GM12878 (cell line): Measurements from ENCODE around the gene OTUD4. TPM values are rescaled to one million over a fixed set of nuclear protein-coding genes. Genes with fewer than 3 reads are reported as not detected.

Experiments
- ATAC-seq: fragments of 200-7000 bp; cut with Tn5 transposase; 3 replicates; pipeline ENCODE4 v1.9.1; 2020; ENCODE audit warnings: mild to moderate bottlenecking, moderate library complexity
- BruUV-seq: library from RNA; stranded (reverse); fragments of 400-500 nt; replicated peaks from 2 replicates; lab custom pipeline; 2021; lab: Mats Ljungman, UMichigan
- CTCF ChIA-PET: fragments of 300-600 bp; sonication (Branson Sonifier 250); formaldehyde crosslinking; extraction: SDS; loops from one replicate; lab custom pipeline; 2021; ENCODE audit warnings: inconsistent platforms; lab: Yijun Ruan, JAX
- POLR2A ChIA-PET: fragments of 350-600 bp; formaldehyde crosslinking; extraction: SDS; loops from one replicate; lab custom pipeline; 2021; ENCODE audit warnings: inconsistent platforms; lab: Charles Lee
- RAD21 ChIA-PET: fragments of 300-600 bp; sonication (Branson Sonifier 250); formaldehyde crosslinking; loops from one replicate; lab custom pipeline; 2023; ENCODE audit warnings: antibody characterized with exemption; ENCODE audit not compliant: unreplicated experiment; lab: Charles Lee
- SMC1A ChIA-PET: fragments of 300-600 bp; sonication (Branson Sonifier 250); formaldehyde crosslinking; loops from one replicate; lab custom pipeline; 2023; ENCODE audit not compliant: unreplicated experiment, uncharacterized antibody; lab: Charles Lee
- DNase-seq: peaks from one replicate; pipeline ENCODE4 v3.0.0-alpha.2; 2011; ENCODE audit warnings: low read depth, low spot score
- FAIRE-seq: peaks from 3 replicates; lab custom pipeline; 2011; peaks lifted over from hg19 to GRCh38; lab: Jason Lieb, UNC
- H2AFZ ChIP-seq: 2 replicates; pipeline ENCODE4 v1.6.0; 2011; ENCODE audit warnings: low read depth, low read length, control low read depth; ENCODE audit not compliant: control insufficient read depth
- H3K27ac ChIP-seq: 2 replicates; pipeline ENCODE4 v1.5.1; 2011; ENCODE audit warnings: control low read depth; ENCODE audit not compliant: control insufficient read depth, insufficient read depth
- H3K27me3 ChIP-seq, 2 experiments: replicated peaks in 1 of 2; 2 replicates each; pipeline versions ENCODE4 v1.6.0 to v1.6.1; 2011; ENCODE audit warnings: low read length in 1 of 2; ENCODE audit not compliant: control insufficient read depth in 2 of 2, insufficient read depth in 2 of 2
- H3K36me3 ChIP-seq, 2 experiments: 2 replicates each; pipeline ENCODE4 v1.5.1; 2011; ENCODE audit warnings: low read length in 1 of 2; ENCODE audit not compliant: control insufficient read depth in 2 of 2, insufficient read depth in 2 of 2
- H3K4me1 ChIP-seq: 2 replicates; pipeline ENCODE4 v1.6.1; 2011; ENCODE audit warnings: mild to moderate bottlenecking, low read length, moderate library complexity, mixed read lengths; ENCODE audit not compliant: control insufficient read depth, insufficient read depth
- H3K4me2 ChIP-seq: 2 replicates; pipeline ENCODE4 v1.6.0; 2011; ENCODE audit warnings: control low read depth; ENCODE audit not compliant: control insufficient read depth, insufficient read depth
- H3K4me3 ChIP-seq: fragments of 200-600 bp; sonication (generic); 2 replicates; pipeline ENCODE4 v1.5.1; 2016
- H3K79me2 ChIP-seq: 2 replicates; pipeline ENCODE4 v1.6.0; 2011; ENCODE audit warnings: low read length; ENCODE audit not compliant: control insufficient read depth, insufficient read depth
- H3K9ac ChIP-seq: 2 replicates; pipeline ENCODE4 v1.8.0; 2011; ENCODE audit warnings: low read length, control low read depth, mixed read lengths; ENCODE audit not compliant: control insufficient read depth, insufficient read depth
- H3K9me3 ChIP-seq: replicated peaks from 3 replicates; pipeline ENCODE4 v1.5.1; 2011; ENCODE audit warnings: mild to moderate bottlenecking, low read length; ENCODE audit not compliant: control insufficient read depth, insufficient read depth
- H4K20me1 ChIP-seq: 2 replicates; pipeline ENCODE4 v1.6.0; 2011; ENCODE audit not compliant: control insufficient read depth, insufficient read depth
- E2F8 ChIP-seq: fragments of 450-650 bp; IDR thresholded peaks from 2 replicates; pipeline ENCODE4 v1.6.1; 2018; ENCODE audit warnings: mild to moderate bottlenecking, low read depth, moderate library complexity; ENCODE audit not compliant: partially characterized antibody
- ETV6 ChIP-seq, 2 experiments: fragments of 450-650 bp in 1 of 2; IDR thresholded peaks in 1 of 2; conservative IDR thresholded peaks in 1 of 2; 2 replicates each; pipeline ENCODE4 v1.6.1; 2014; ENCODE audit warnings: antibody characterized with exemption in 1 of 2, borderline replicate concordance in 1 of 2, low read depth in 1 of 2, mild to moderate bottlenecking in 1 of 2, moderate library complexity in 1 of 2
- HCFC1 ChIP-seq: fragments of 150-350 bp; IDR thresholded peaks from 2 replicates; pipeline ENCODE4 v1.6.1; 2014; ENCODE audit warnings: low read length
- PKNOX1 ChIP-seq: fragments of 450-650 bp; IDR thresholded peaks from 2 replicates; pipeline ENCODE4 v1.6.1; 2016; ENCODE audit warnings: mild to moderate bottlenecking
- POU2F2 ChIP-seq: IDR thresholded peaks from 3 replicates; pipeline ENCODE4 v1.6.1; 2011; ENCODE audit warnings: low read depth, mild to moderate bottlenecking, low read length, borderline replicate concordance
- ZBTB33 ChIP-seq: fragments of 450-650 bp; IDR thresholded peaks from 2 replicates; pipeline ENCODE4 v1.6.1; 2017; ENCODE audit warnings: mild to moderate bottlenecking
- ZNF24 ChIP-seq: fragments of 450-650 bp; IDR thresholded peaks from 2 replicates; pipeline ENCODE4 v1.6.1; 2017; ENCODE audit warnings: antibody characterized with exemption, mild to moderate bottlenecking
- WGBS: methylation state at CpG from one replicate; pipeline ENCODE4 v1.1.6; 2016; ENCODE audit warnings: low lambda C conversion rate; ENCODE audit not compliant: insufficient replicate concordance, insufficient coverage; ENCODE audit errors: missing lambda C conversion rate; 5-methylcytosine and 5-hydroxymethylcytosine counted together
- in situ Hi-C: fragments of 300-500 bp; cut with MboI; formaldehyde crosslinking; loops from 9 replicates; pipeline ENCODE4 v1.14.3; 2018; ENCODE audit warnings: mixed read lengths
- intact Hi-C: fragments of 100-400 bp; cut with micrococcal nuclease; formaldehyde crosslinking; loops from one replicate; pipeline ENCODE4 v1.14.2; 2022; ENCODE audit not compliant: unreplicated experiment
- polyA plus RNA-seq, 11 experiments: library from polyadenylated mRNA; depleted of rRNA in 4 of 11; unstranded in 6 of 11; stranded (reverse) in 5 of 11; fragments of >200 nt; fragmentation: Nextera tagmentation in 4 of 11; fragmentation: Illumina TruSeq in 1 of 11; extraction: Ambion mirVana in 4 of 11; extraction: Trizol in 1 of 11; gene quantifications; 1 replicate in 1 of 11; 2 replicates in 10 of 11; pipeline versions ENCODE4 v1.2.1 to v1.2.3, GENCODE V29; 2011 to 2016; ENCODE audit warnings: inconsistent platforms in 2 of 11, missing spikeins in 2 of 11, low read depth in 1 of 11
- total RNA-seq, 4 experiments: library from RNA; depleted of rRNA in 3 of 4; stranded (reverse); fragments of >200 nt in 3 of 4; fragmentation: Illumina TruSeq in 1 of 4; extraction: Trizol in 1 of 4; gene quantifications; 2 replicates each; pipeline versions ENCODE4 v1.2.1 to v1.2.3, GENCODE V29; 2013 to 2021
- TF ChIP-seq, protein P1 (sequence below): IDR thresholded peaks from 2 replicates; pipeline ENCODE4 v1.6.1; 2012; ENCODE audit warnings: low read depth, low read length, improper control_type of control experiment
- TF ChIP-seq, protein P2 (sequence below): fragments of 450-650 bp; IDR thresholded peaks from 2 replicates; pipeline ENCODE4 v1.6.1; 2016; ENCODE audit warnings: mild to moderate bottlenecking

Gene OTUD4
- total and polyA plus RNA-seq, 10 of the 15 experiments (the other 5 are each of a cell fraction or from before 2014, with no cell fraction given) = 2.2 to 26.3 (median 14.2) TPM

GRCh38 chr4:145179281-145179860 lies 1.0 kb downstream of the OTUD4 start:
- DNase-seq (peak; percentile 65), ATAC-seq (peak; percentile 69), FAIRE-seq (peak; percentile 44)
- ChIA-PET POLR2A (interaction anchor here (0.6 to 4.2 kb wide), 9 partner anchors 10 to 444 kb away, joined by 3 to 25 read pairs (median 9); partner anchors contain the start of genes ABCE1, ANAPC10 and MMAA), CTCF (interaction anchor here (0.6 to 2.8 kb wide), 6 partner anchors 11 to 437 kb away, joined by 3 to 12 read pairs (median 3); no protein-coding TSS in a partner anchor), SMC1A (interaction anchor here (0.6 to 5.9 kb wide), 12 partner anchors 9 to 853 kb away, joined by 3 to 42 read pairs (median 6); partner anchors contain the start of genes ABCE1 and ANAPC10), RAD21 (interaction anchor here (0.6 to 3.8 kb wide), 14 partner anchors 7 to 446 kb away, joined by 3 to 30 read pairs (median 4); partner anchors contain the start of genes ABCE1 and ANAPC10)
- Histone ChIP-seq H3K4me3 (peak overlapping the region; percentile 67), H3K27ac (peak overlapping the region; percentile 95), H3K4me2 (peak overlapping the region; percentile 98), H3K79me2 (peaks cover 52% of the 10 kb centered on the region), H3K4me1 (peaks cover 25% of the 10 kb centered on the region), H3K36me3 (no peaks in the 10 kb centered on the region), H3K27me3 (no peaks in the 10 kb centered on the region), H3K9me3 (no peaks in the 10 kb centered on the region), H2AFZ (peak overlapping the region; percentile 35), H4K20me1 (no peaks in the 10 kb centered on the region), H3K9ac (peak overlapping the region; percentile 90)
- BruUV-seq = TSS peak; percentile 73
- intact Hi-C loops = loop anchor here (5.0 kb wide), 1 partner anchor 628 kb away; no protein-coding TSS in a partner anchor
- in situ Hi-C loops = no loop called here
- 0% methylated on average over 20 of the region's 36 CpGs for WGBS
- TF ChIP-seq E2F8 (no peak), ZBTB33 (no peak), ZNF24 (peak; percentile 10; the same call in 1 of the 2 replicates), HCFC1 (peak; percentile 31; the same call in 1 of the 2 replicates), ETV6 (conservative IDR thresholded peaks at IDR 0.05 in 1 of 2, IDR thresholded peaks at IDR 0.05 in 1 of 2; ENCODE audit: borderline replicate concordance in 1 of 2, low read depth in 1 of 2) (0 out of 4 replicates have a peak, but pooled peaks of 1 of the 2 experiments have one; percentile 2), POU2F2 (peak; percentile 78; the same call in 2 of the 3 replicates), PKNOX1 (peak; percentile 84)
- TF ChIP-seq, protein P1, sequence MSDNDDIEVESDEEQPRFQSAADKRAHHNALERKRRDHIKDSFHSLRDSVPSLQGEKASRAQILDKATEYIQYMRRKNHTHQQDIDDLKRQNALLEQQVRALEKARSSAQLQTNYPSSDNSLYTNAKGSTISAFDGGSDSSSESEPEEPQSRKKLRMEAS = peak; percentile 72
- TF ChIP-seq, protein P2, sequence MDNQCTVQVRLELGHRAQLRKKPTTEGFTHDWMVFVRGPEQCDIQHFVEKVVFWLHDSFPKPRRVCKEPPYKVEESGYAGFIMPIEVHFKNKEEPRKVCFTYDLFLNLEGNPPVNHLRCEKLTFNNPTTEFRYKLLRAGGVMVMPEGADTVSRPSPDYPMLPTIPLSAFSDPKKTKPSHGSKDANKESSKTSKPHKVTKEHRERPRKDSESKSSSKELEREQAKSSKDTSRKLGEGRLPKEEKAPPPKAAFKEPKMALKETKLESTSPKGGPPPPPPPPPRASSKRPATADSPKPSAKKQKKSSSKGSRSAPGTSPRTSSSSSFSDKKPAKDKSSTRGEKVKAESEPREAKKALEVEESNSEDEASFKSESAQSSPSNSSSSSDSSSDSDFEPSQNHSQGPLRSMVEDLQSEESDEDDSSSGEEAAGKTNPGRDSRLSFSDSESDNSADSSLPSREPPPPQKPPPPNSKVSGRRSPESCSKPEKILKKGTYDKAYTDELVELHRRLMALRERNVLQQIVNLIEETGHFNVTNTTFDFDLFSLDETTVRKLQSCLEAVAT = peak; percentile 94
